SK-N-SH (cell line): ENCODE data around the gene FBXO21.

Experiments used
- CTCF ChIP-seq: fragments of 200-600 bp; sonication (generic); IDR thresholded peaks from 2 replicates; pipeline ENCODE4 v1.6.1; 2017; ENCODE audit warnings: antibody characterized with exemption, mild to moderate bottlenecking, moderate library complexity
- EZH2phosphoT487 ChIP-seq: fragments of 200-600 bp; sonication (generic); IDR thresholded peaks from 2 replicates; pipeline ENCODE4 v1.6.1; 2017; ENCODE audit warnings: low read depth, mixed run types, mild to moderate bottlenecking, antibody characterized with exemption, moderate library complexity, borderline replicate concordance
- FOXM1 ChIP-seq: IDR thresholded peaks from 2 replicates; pipeline ENCODE4 v1.4.0; 2012; ENCODE audit warnings: low read depth, mild to moderate bottlenecking
- GATA2 ChIP-seq: sonication (generic); formaldehyde crosslinking; IDR thresholded peaks from 2 replicates; pipeline ENCODE4 v1.5.0; 2020; ENCODE audit warnings: mild to moderate bottlenecking, missing genetic modification reagents
- POLR2AphosphoS5 ChIP-seq: IDR thresholded peaks from 2 replicates; pipeline ENCODE4 v1.6.1; 2012; ENCODE audit warnings: low read depth, low read length
- SMC3 ChIP-seq: IDR thresholded peaks from 2 replicates; pipeline ENCODE4 v1.6.1; 2012; ENCODE audit warnings: low read depth, low read length, improper control_type of control experiment

DNA sequence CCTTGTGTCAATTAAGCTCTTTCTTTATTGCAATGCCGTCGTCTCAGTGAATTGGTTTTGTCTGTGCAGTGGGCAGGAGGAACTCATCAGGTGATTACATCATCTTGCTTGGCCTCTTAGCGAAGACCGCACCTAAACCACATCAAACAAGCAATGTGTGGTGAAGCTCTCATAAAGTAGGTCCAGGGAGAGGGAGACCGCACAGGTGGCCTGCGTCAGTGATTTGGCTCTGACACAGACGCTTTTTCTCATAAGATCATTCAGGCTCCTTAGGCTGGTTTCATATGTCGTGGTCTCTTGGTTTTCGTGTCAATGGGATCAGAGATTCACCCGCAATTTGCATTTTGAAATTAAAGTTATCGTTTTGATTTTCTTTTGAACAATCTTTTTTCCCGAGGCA is 84.4 kb downstream of the FBXO21 start:
- no peak for TF ChIP-seq CTCF
- no peak for TF ChIP-seq GATA2
- no peak for TF ChIP-seq EZH2phosphoT487
- no peak for TF ChIP-seq POLR2AphosphoS5
- no peak for TF ChIP-seq FOXM1
- TF ChIP-seq SMC3 = no peak
